Liver (tissue), 9 donors: Measurements from ENCODE around the gene NAV2. TPM values are rescaled to one million over a fixed set of nuclear protein-coding genes. Genes with fewer than 3 reads are reported as not detected.

ENCODE experiments used
- DNase-seq: peaks from one replicate; pipeline ENCODE4 v3.0.0-alpha.2; 2017; ENCODE audit warnings: low spot score
- H3K27ac ChIP-seq, 2 donors: one replicate each; pipeline ENCODE4 v1.7.0; 2013; ENCODE audit warnings: inconsistent platforms in 2 of 2, low read length in 2 of 2, control low read depth in 1 of 2, low read depth in 1 of 2, mild to moderate bottlenecking in 1 of 2
- H3K27me3 ChIP-seq, 4 donors: one replicate each; pipeline versions ENCODE4 v1.6.1 to v1.7.0; 2013; ENCODE audit warnings: low read length in 3 of 4, inconsistent platforms in 1 of 4, mild to moderate bottlenecking in 1 of 4, moderate library complexity in 1 of 4; ENCODE audit not compliant: control insufficient read depth in 4 of 4, insufficient read depth in 4 of 4
- H3K36me3 ChIP-seq, 4 donors: one replicate each; pipeline versions ENCODE4 v1.6.1 to v1.7.0; 2013; ENCODE audit warnings: low read length in 3 of 4, mild to moderate bottlenecking in 3 of 4, low read depth in 1 of 4, moderate library complexity in 1 of 4; ENCODE audit not compliant: control insufficient read depth in 4 of 4, insufficient read depth in 3 of 4
- H3K4me1 ChIP-seq, 4 donors: one replicate each; pipeline versions ENCODE4 v1.6.1 to v1.7.0; 2013; ENCODE audit warnings: low read length in 3 of 4, mild to moderate bottlenecking in 3 of 4, moderate library complexity in 1 of 4; ENCODE audit not compliant: control insufficient read depth in 4 of 4, insufficient read depth in 4 of 4
- H3K4me3 ChIP-seq, 3 donors: one replicate each; pipeline versions ENCODE4 v1.6.1 to v1.7.0; 2013; ENCODE audit warnings: low read length in 3 of 3, control low read depth in 1 of 3, low read depth in 1 of 3, mild to moderate bottlenecking in 1 of 3
- H3K9ac ChIP-seq, 2 donors: one replicate each; pipeline ENCODE4 v1.7.0; 2013; ENCODE audit warnings: low read length in 2 of 2, mild to moderate bottlenecking in 2 of 2, moderate library complexity in 2 of 2, control low read depth in 1 of 2, low read depth in 1 of 2
- H3K9me3 ChIP-seq, 4 donors: one replicate each; pipeline versions ENCODE4 v1.6.1 to v1.7.0; 2013; ENCODE audit warnings: low read length in 3 of 4; ENCODE audit not compliant: control insufficient read depth in 4 of 4
- FOXA2 ChIP-seq: IDR thresholded peaks from 2 replicates; pipeline ENCODE4 v1.6.1; 2016; ENCODE audit warnings: antibody characterized with exemption
- GABPA ChIP-seq, 2 donors: IDR thresholded peaks in 1 of 2; conservative IDR thresholded peaks in 1 of 2; 2 replicates each; pipeline ENCODE4 v1.6.1; 2016; ENCODE audit warnings: antibody characterized with exemption in 2 of 2, mild to moderate bottlenecking in 1 of 2, moderate library complexity in 1 of 2
- HNF4G ChIP-seq: IDR thresholded peaks from 2 replicates; pipeline ENCODE4 v1.6.1; 2016; ENCODE audit warnings: antibody characterized with exemption
- JUND ChIP-seq, 2 donors: IDR thresholded peaks; 2 replicates each; pipeline ENCODE4 v1.6.1; 2016; ENCODE audit warnings: antibody characterized with exemption in 2 of 2
- NR2F2 ChIP-seq: IDR thresholded peaks from 2 replicates; pipeline ENCODE4 v1.6.1; 2016; ENCODE audit warnings: antibody characterized with exemption
- RAD21 ChIP-seq, 2 donors: IDR thresholded peaks; 2 replicates each; pipeline ENCODE4 v1.6.1; 2016; ENCODE audit warnings: antibody characterized with exemption in 2 of 2, mild to moderate bottlenecking in 2 of 2
- RXRA ChIP-seq, 2 donors: IDR thresholded peaks; 2 replicates each; pipeline ENCODE4 v1.6.1; 2017 to 2018; ENCODE audit warnings: antibody characterized with exemption in 2 of 2, mild to moderate bottlenecking in 1 of 2
- SP1 ChIP-seq: IDR thresholded peaks from 2 replicates; pipeline ENCODE4 v1.6.1; 2018; ENCODE audit warnings: antibody characterized with exemption, mild to moderate bottlenecking
- TAF1 ChIP-seq: conservative IDR thresholded peaks from 2 replicates; pipeline ENCODE4 v1.6.1; 2016; ENCODE audit warnings: antibody characterized with exemption, mild to moderate bottlenecking
- YY1 ChIP-seq: IDR thresholded peaks from 2 replicates; pipeline ENCODE4 v1.6.1; 2016; ENCODE audit warnings: antibody characterized with exemption, mild to moderate bottlenecking
- WGBS: extraction: QIAGEN DNeasy Blood & Tissue Kit; methylation state at CpG from one replicate; pipeline ENCODE4 v1.1.7; 2013; 5-methylcytosine and 5-hydroxymethylcytosine counted together
- polyA plus RNA-seq, 2 donors: library from polyadenylated mRNA; stranded (reverse) in 1 of 2; unstranded in 1 of 2; fragments of 200-250 nt in 1 of 2; fragments of >200 nt in 1 of 2; fragmentation: Nextera tagmentation in 1 of 2; extraction: Ambion mirVana in 1 of 2; gene quantifications; one replicate each; pipeline versions ENCODE4 v1.2.1 to v1.2.3, GENCODE V29; 2013 to 2015
- total RNA-seq, 2 donors: library from RNA; depleted of rRNA; stranded (reverse); fragments of >200 nt; gene quantifications; one replicate each; pipeline ENCODE4 v1.2.3, GENCODE V29; 2014
- TF ChIP-seq, protein P1 (sequence below): IDR thresholded peaks from 2 replicates; pipeline ENCODE4 v1.6.1; 2016; ENCODE audit warnings: antibody characterized with exemption
- TF ChIP-seq, protein P2 (sequence below): IDR thresholded peaks from 2 replicates; pipeline ENCODE4 v1.6.1; 2016; ENCODE audit warnings: antibody characterized with exemption, mild to moderate bottlenecking
- TF ChIP-seq, protein P3 (sequence below): IDR thresholded peaks from 2 replicates; pipeline ENCODE4 v1.6.1; 2016; ENCODE audit warnings: antibody characterized with exemption
- TF ChIP-seq, protein P4 (sequence below): IDR thresholded peaks from 2 replicates; pipeline ENCODE4 v1.6.1; 2016; ENCODE audit warnings: antibody characterized with exemption
- TF ChIP-seq, protein P5 (sequence below): fragments of 150-350 bp; IDR thresholded peaks from 2 replicates; pipeline ENCODE4 v1.5.1; 2017; ENCODE audit warnings: improper control_type of control experiment, low read depth, low read length; ENCODE audit not compliant: missing input control
- donor health status: healthy.
- donor health status: healthy.
- donor health status: healthy.
- donor health status: healthy.
- donor health status: healthy.

Gene NAV2
- total and polyA plus RNA-seq, 4 donors = 6.3 to 20.5 (median 11.6) TPM

DNA sequence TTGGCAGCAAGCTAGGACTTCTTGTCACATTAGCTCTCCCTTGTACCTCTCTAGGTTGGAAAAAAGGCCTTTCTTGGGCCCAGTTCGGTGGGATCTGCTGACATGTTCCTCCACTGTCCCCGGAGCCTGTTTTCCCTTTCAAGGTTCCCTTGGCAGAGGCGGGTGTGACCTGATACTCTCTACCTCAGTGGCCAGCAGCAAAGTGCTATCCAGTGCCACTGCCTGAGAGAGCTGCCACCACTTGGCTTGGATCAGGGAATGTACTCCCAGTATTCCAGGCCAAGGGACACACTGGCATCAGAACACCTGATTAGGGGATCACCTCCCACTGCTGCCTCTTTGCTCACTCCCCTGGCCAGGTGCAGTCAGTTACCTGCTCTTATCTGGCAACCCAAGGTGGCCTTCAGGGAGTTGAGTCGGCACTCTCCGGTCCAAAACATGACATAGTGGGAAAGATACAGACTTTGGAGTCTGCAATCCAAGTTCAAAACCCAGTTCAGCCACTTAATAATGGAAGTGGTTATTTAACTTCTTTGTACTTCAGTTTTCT is 17.8 kb upstream of the NAV2 start:
- Histone ChIP-seq H3K9ac (no peak overlapping the region), H3K27me3 (no peaks in the 10 kb centered on the region), H3K9me3 (no peaks in the 10 kb centered on the region), H3K27ac (no peak overlapping the region), H3K4me1 (peaks cover 7 to 21% (median 15%) of the 10 kb centered on the region in 4 donors), H3K4me3 (no peak overlapping the region), H3K36me3 (no peaks in the 10 kb centered on the region)
- no peak for DNase-seq
- 94% methylated on average over 5 of the region's 5 CpGs for WGBS
- TF ChIP-seq, protein P1, sequence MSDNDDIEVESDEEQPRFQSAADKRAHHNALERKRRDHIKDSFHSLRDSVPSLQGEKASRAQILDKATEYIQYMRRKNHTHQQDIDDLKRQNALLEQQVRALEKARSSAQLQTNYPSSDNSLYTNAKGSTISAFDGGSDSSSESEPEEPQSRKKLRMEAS = no peak
- TF ChIP-seq, protein P2, sequence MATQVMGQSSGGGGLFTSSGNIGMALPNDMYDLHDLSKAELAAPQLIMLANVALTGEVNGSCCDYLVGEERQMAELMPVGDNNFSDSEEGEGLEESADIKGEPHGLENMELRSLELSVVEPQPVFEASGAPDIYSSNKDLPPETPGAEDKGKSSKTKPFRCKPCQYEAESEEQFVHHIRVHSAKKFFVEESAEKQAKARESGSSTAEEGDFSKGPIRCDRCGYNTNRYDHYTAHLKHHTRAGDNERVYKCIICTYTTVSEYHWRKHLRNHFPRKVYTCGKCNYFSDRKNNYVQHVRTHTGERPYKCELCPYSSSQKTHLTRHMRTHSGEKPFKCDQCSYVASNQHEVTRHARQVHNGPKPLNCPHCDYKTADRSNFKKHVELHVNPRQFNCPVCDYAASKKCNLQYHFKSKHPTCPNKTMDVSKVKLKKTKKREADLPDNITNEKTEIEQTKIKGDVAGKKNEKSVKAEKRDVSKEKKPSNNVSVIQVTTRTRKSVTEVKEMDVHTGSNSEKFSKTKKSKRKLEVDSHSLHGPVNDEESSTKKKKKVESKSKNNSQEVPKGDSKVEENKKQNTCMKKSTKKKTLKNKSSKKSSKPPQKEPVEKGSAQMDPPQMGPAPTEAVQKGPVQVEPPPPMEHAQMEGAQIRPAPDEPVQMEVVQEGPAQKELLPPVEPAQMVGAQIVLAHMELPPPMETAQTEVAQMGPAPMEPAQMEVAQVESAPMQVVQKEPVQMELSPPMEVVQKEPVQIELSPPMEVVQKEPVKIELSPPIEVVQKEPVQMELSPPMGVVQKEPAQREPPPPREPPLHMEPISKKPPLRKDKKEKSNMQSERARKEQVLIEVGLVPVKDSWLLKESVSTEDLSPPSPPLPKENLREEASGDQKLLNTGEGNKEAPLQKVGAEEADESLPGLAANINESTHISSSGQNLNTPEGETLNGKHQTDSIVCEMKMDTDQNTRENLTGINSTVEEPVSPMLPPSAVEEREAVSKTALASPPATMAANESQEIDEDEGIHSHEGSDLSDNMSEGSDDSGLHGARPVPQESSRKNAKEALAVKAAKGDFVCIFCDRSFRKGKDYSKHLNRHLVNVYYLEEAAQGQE = no peak
- TF ChIP-seq JUND (IDR thresholded peaks at IDR 0.05) = no peak
- TF ChIP-seq RXRA (IDR thresholded peaks at IDR 0.05) = no peak
- no peak for TF ChIP-seq FOXA2
- no peak for TF ChIP-seq TAF1
- TF ChIP-seq, protein P3, sequence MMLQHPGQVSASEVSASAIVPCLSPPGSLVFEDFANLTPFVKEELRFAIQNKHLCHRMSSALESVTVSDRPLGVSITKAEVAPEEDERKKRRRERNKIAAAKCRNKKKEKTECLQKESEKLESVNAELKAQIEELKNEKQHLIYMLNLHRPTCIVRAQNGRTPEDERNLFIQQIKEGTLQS = no peak
- no peak for TF ChIP-seq NR2F2
- TF ChIP-seq, protein P4, sequence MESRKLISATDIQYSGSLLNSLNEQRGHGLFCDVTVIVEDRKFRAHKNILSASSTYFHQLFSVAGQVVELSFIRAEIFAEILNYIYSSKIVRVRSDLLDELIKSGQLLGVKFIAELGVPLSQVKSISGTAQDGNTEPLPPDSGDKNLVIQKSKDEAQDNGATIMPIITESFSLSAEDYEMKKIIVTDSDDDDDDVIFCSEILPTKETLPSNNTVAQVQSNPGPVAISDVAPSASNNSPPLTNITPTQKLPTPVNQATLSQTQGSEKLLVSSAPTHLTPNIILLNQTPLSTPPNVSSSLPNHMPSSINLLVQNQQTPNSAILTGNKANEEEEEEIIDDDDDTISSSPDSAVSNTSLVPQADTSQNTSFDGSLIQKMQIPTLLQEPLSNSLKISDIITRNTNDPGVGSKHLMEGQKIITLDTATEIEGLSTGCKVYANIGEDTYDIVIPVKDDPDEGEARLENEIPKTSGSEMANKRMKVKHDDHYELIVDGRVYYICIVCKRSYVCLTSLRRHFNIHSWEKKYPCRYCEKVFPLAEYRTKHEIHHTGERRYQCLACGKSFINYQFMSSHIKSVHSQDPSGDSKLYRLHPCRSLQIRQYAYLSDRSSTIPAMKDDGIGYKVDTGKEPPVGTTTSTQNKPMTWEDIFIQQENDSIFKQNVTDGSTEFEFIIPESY = no peak
- no peak for TF ChIP-seq HNF4G
- TF ChIP-seq YY1 = no peak
- TF ChIP-seq, protein P5, sequence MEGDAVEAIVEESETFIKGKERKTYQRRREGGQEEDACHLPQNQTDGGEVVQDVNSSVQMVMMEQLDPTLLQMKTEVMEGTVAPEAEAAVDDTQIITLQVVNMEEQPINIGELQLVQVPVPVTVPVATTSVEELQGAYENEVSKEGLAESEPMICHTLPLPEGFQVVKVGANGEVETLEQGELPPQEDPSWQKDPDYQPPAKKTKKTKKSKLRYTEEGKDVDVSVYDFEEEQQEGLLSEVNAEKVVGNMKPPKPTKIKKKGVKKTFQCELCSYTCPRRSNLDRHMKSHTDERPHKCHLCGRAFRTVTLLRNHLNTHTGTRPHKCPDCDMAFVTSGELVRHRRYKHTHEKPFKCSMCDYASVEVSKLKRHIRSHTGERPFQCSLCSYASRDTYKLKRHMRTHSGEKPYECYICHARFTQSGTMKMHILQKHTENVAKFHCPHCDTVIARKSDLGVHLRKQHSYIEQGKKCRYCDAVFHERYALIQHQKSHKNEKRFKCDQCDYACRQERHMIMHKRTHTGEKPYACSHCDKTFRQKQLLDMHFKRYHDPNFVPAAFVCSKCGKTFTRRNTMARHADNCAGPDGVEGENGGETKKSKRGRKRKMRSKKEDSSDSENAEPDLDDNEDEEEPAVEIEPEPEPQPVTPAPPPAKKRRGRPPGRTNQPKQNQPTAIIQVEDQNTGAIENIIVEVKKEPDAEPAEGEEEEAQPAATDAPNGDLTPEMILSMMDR = no peak
- no peak for TF ChIP-seq GABPA (IDR thresholded peaks at IDR 0.05 in 1 of 2, conservative IDR thresholded peaks at IDR 0.05 in 1 of 2)
- no peak for TF ChIP-seq SP1
- no peak for TF ChIP-seq RAD21 (IDR thresholded peaks at IDR 0.05)

DNA sequence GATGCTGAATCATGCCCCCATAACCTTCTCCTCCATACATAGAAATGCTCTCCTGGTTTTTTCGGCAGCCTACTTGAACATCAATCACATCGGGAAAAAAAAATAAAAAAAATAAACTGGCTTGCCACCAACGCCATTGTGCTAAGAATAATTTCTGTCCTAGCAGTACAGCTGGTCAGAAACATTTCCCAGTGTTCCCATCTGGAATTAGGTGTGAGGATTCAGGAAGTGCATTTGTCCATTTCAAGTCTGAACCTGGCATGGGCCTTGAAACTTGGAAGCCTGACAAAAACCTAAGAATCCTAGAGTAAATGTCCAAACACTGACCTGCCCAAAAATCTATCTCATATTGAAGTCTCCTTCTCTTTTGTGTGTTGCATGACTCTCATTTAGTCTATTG is 16.6 kb upstream of the NAV2 start:
- Histone ChIP-seq H3K36me3 (no peaks in the 10 kb centered on the region), H3K9ac (no peak overlapping the region), H3K27me3 (no peaks in the 10 kb centered on the region), H3K4me1 (peaks cover 7 to 21% (median 15%) of the 10 kb centered on the region in 4 donors), H3K4me3 (no peak overlapping the region), H3K9me3 (no peaks in the 10 kb centered on the region), H3K27ac (no peak overlapping the region)
- DNase-seq = no peak
- WGBS = 91% methylated on average over 3 of the region's 3 CpGs
- TF ChIP-seq HNF4G = no peak
- TF ChIP-seq SP1 = no peak
- no peak for TF ChIP-seq JUND (IDR thresholded peaks at IDR 0.05)
- no peak for TF ChIP-seq RAD21 (IDR thresholded peaks at IDR 0.05)
- no peak for TF ChIP-seq FOXA2
- no peak for TF ChIP-seq NR2F2
- TF ChIP-seq, protein P4 = no peak
- TF ChIP-seq, protein P3 = no peak
- TF ChIP-seq, protein P5 = no peak
- no peak for TF ChIP-seq TAF1
- no peak for TF ChIP-seq YY1
- TF ChIP-seq, protein P1 = no peak
